Upper lobe of left lung (tissue), 4 donors: ENCODE data around the gene MAML2.

Experiments
- POLR2A ChIP-seq, 4 donors: fragments of 450-650 bp; IDR thresholded peaks; one replicate each; pipeline ENCODE4 v1.5.1; 2016 to 2017; ENCODE audit warnings: antibody characterized with exemption in 4 of 4, mild to moderate bottlenecking in 2 of 4
- POLR2AphosphoS5 ChIP-seq, 2 donors: sonication (generic); formaldehyde crosslinking; IDR thresholded peaks; one replicate each; pipeline ENCODE4 v1.5.1; 2017; ENCODE audit warnings: antibody characterized with exemption in 2 of 2
- TF ChIP-seq, protein P1 (sequence below), 6 experiments: fragments of 450-650 bp in 4 of 6; fragments of 200-600 bp in 2 of 6; sonication (generic) in 2 of 6; IDR thresholded peaks; one replicate each; pipeline ENCODE4 v1.5.1; 2016 to 2019; ENCODE audit warnings: antibody characterized with exemption in 6 of 6

DNA sequence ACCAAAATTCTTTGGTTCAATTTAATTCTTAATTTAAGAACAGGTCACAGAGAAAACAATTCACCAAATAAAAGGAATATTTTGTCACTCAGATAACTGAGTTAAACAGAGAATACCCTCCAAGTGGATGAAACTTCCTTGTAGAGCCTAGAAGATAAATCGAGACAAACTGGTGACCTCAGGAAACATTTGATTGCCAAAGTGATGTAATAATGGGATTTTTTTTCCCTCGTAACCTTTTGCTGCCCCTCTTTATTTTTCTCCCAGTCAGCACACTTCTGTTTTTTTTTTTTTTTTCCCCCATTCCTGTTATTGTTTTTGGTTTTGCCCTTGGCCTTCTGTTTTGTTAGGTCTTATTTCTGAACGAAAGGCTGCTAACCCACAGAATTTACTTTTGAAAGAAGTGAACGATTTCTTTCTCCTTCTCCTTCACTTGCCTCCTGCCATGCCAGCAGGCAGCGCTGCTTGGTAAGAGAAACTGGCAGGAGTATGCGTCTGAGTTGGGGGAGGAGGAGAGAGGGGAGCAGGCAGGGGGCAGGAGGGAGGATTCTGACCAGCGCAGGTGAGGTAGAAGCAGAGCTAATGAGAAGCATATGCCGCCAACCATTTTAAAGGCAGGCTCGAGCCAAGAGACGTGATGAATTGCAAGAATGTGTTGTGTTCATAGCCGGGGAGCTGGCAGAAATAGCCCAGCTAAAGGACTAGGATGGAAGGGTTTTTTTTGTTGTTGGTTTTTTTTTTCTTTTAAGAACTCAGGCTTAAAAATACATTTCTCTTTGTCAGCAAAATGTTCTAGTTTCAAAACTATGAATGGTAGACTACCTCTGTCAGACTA lies 297.2 kb downstream of the MAML2 start:
- TF ChIP-seq, protein P1, sequence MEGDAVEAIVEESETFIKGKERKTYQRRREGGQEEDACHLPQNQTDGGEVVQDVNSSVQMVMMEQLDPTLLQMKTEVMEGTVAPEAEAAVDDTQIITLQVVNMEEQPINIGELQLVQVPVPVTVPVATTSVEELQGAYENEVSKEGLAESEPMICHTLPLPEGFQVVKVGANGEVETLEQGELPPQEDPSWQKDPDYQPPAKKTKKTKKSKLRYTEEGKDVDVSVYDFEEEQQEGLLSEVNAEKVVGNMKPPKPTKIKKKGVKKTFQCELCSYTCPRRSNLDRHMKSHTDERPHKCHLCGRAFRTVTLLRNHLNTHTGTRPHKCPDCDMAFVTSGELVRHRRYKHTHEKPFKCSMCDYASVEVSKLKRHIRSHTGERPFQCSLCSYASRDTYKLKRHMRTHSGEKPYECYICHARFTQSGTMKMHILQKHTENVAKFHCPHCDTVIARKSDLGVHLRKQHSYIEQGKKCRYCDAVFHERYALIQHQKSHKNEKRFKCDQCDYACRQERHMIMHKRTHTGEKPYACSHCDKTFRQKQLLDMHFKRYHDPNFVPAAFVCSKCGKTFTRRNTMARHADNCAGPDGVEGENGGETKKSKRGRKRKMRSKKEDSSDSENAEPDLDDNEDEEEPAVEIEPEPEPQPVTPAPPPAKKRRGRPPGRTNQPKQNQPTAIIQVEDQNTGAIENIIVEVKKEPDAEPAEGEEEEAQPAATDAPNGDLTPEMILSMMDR (IDR thresholded peaks at IDR 0.05), result peak in 1 of 6 experiments; percentile 15
- no peak for TF ChIP-seq POLR2A (IDR thresholded peaks at IDR 0.05)
- TF ChIP-seq POLR2AphosphoS5 (IDR thresholded peaks at IDR 0.05), result peak in 1 of 2 donors; percentile 23
